ENCODE data around the gene CAP2. TPM values are rescaled to one million over a fixed set of nuclear protein-coding genes. Genes with fewer than 3 reads are reported as not detected.

The CAP2 gene
- total RNA-seq, 1 donor from 2014 or later: not detected

GRCh38 chr6:17450397-17450796 is 57.0 kb downstream of the CAP2 start:
- no peaks in the 10 kb centered on the region for H3K27me3 Mint-ChIP-seq
- intact Hi-C loops (cut with micrococcal nuclease): no loop called here
- TF ChIP-seq CTCF (IDR thresholded peaks at IDR 0.05): no peak
- CTCF ChIA-PET: no interaction called here
- POLR2A ChIA-PET: no interaction called here
- no peak overlapping the region for H3K27ac Mint-ChIP-seq
- H3K9me3 Mint-ChIP-seq: no peaks in the 10 kb centered on the region
- H3K4me1 Mint-ChIP-seq: peaks cover 12% of the 10 kb centered on the region
- DNase-seq (no peak), ATAC-seq (ENCODE audit: low read depth) (no peak)
- no peaks in the 10 kb centered on the region for H3K36me3 Mint-ChIP-seq (ENCODE audit: low read depth)
- no peak overlapping the region for H3K4me3 Mint-ChIP-seq

DNA sequence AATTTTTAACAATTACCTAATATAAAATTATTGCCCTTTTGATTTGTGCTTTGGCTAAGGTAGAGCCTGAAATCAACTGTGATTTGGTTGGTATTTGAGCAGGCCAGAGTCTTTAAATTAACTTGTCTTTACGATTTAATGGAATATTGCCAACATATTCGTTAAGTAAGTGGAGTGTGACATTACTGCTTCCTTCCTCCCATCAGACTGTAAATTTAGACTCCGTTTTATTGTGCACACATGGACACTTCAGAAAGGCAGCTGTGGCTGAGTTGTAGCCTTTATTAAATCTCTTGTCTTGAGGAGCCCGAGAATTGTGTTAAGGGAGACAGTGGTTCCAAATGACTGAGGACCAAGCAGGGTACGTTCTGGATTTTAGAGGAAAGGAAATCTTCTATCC is 57.4 kb downstream of the CAP2 start:
- H3K36me3 Mint-ChIP-seq (ENCODE audit: low read depth): no peaks in the 10 kb centered on the region
- intact Hi-C loops (cut with micrococcal nuclease): no loop called here
- H3K27me3 Mint-ChIP-seq: no peaks in the 10 kb centered on the region
- H3K27ac Mint-ChIP-seq: no peak overlapping the region
- POLR2A ChIA-PET: no interaction called here
- no peak for TF ChIP-seq CTCF (IDR thresholded peaks at IDR 0.05)
- CTCF ChIA-PET: no interaction called here
- no peak for ATAC-seq (ENCODE audit: low read depth)
- no peak overlapping the region for H3K4me3 Mint-ChIP-seq
- no peaks in the 10 kb centered on the region for H3K9me3 Mint-ChIP-seq
- H3K4me1 Mint-ChIP-seq: peaks cover 12% of the 10 kb centered on the region
- DNase-seq: no peak

DNA sequence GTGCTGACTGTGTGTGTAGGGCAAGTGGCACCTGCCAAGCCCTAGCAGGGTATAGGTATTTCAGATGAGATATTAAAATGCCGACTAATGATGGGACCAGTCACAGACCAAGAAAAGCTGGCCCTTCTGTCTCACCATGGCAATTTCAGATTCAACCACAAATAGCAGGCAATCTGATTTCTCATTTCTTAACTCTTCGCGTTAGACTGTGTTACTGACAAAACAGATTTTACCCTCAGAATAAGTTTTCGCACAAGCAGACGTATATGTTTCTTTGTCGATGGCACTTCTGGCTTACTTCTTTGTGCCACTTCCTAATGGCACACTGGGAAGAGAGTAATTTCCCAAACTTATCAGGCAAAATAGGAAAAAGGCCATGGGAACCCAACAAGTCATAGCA is 58.7 kb downstream of the CAP2 start:
- ATAC-seq (ENCODE audit: low read depth) (no peak), DNase-seq (no peak)
- Mint-ChIP-seq H3K27ac (no peak overlapping the region), H3K4me3 (no peak overlapping the region), H3K27me3 (no peaks in the 10 kb centered on the region), H3K9me3 (no peaks in the 10 kb centered on the region), H3K36me3 (ENCODE audit: low read depth) (no peaks in the 10 kb centered on the region), H3K4me1 (peaks cover 6% of the 10 kb centered on the region)
- TF ChIP-seq CTCF (IDR thresholded peaks at IDR 0.05): no peak
- CTCF ChIA-PET: no interaction called here
- POLR2A ChIA-PET: no interaction called here
- intact Hi-C loops (cut with micrococcal nuclease): no loop called here

DNA sequence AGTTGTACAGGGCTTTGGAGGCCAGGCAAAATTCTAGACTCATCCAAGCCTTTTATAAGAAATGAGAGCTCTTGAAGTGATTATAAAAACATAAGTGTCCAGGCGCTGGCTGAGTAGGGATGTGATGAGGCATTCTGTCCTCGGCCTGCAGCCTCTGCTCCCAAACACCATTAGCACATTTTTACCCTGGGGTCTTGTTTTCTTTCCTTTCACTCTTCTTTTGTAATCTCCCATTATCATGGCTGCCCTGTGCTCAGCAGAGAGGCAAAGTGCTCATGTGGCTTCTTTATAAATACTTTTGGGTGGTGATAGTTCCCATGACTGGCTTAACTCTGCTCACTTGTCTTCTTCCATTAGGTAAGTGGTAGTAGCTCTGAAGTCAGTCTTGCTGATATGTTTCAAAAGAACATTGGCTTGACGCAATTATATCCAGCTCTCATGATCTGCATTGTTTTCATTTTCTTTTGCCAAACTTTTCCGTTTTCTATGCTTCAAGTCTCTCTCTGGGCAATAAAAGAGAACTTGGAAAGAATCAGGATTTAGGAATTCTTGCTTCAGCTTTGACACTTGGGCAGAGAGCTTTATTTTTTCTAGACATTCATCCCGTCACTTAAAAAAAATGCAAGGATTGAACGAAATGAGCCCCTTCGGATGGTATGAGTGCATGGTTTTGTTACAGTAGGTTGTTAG is 61.1 kb downstream of the CAP2 start:
- POLR2A ChIA-PET: no interaction called here

DNA sequence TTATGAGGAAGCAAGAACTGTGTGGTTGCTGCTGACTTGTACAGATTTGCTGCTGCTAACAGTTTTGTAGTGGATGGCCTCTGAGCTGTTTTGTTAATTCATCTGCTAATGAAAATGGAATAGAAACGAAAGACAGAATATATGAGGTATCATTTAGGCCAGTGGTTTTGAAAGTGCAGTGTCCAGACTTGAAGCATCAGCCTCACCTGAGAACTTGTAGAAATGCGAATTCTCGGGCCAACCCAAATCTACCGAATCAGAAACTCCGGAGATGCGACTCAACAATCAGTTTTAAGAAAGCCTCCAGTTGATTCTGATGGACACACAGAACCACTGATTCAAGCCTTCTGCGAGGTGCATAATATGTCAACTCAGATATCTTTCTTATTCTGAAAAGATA is 62.5 kb downstream of the CAP2 start:
- peaks cover 2% of the 10 kb centered on the region for H3K27me3 Mint-ChIP-seq
- ATAC-seq (ENCODE audit: low read depth): no peak
- CTCF ChIA-PET: no interaction called here

More for the DNA sequence above, 61.1 kb downstream of the CAP2 start:
- TF ChIP-seq CTCF (IDR thresholded peaks at IDR 0.05): no peak
- CTCF ChIA-PET: no interaction called here
- H3K4me3 Mint-ChIP-seq: no peak overlapping the region
- ATAC-seq (ENCODE audit: low read depth) (no peak), DNase-seq (no peak)
- H3K27me3 Mint-ChIP-seq: peaks cover 2% of the 10 kb centered on the region
- intact Hi-C loops (cut with micrococcal nuclease): no loop called here
- H3K36me3 Mint-ChIP-seq (ENCODE audit: low read depth): no peaks in the 10 kb centered on the region
- H3K4me1 Mint-ChIP-seq: no peaks in the 10 kb centered on the region
- no peaks in the 10 kb centered on the region for H3K9me3 Mint-ChIP-seq
- H3K27ac Mint-ChIP-seq: no peak overlapping the region

More for the DNA sequence above, 62.5 kb downstream of the CAP2 start:
- Mint-ChIP-seq H3K27ac (no peak overlapping the region), H3K4me3 (no peak overlapping the region), H3K9me3 (no peaks in the 10 kb centered on the region), H3K4me1 (no peaks in the 10 kb centered on the region), H3K36me3 (ENCODE audit: low read depth) (no peaks in the 10 kb centered on the region)
- no peak for TF ChIP-seq CTCF (IDR thresholded peaks at IDR 0.05)
- no peak for DNase-seq
- intact Hi-C loops (cut with micrococcal nuclease): no loop called here
- POLR2A ChIA-PET: no interaction called here
